ENCODE measurements around the gene AADAC. TPM values are rescaled to one million over a fixed set of nuclear protein-coding genes. Genes with fewer than 3 reads are reported as not detected.
"Not testable (repeated sequence)": the region's sequence is repeated elsewhere in the genome, so short reads cannot be mapped to it uniquely, and the experiment has no call there.

AADAC gene
- polyA plus RNA-seq, 1 experiment = not detected

DNA sequence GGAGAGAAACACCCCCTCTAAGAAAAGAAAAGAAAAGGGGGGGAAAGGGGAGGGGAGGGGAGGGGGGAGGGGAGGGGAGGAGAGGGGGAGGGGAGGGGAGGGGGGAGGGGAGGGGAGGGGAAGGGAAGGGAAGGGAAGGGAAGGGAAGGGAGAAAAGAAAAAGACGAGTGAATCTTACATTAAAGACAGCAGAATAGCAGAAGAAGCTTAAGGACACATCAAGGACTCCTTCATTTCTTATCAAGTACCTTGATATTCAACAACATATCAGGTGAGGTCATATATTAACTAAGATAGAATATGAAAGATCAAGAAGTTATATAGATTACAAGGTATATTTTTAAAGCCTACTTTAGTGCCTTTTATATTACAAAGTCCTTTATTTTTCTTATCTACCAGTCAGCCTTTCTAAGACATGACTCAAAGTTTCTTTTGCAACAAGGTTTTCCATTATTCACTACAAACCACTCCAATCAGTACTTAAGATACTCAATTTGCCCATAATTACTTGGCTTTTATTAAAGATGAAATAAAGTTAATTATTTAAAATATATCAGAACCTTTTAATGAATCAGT, 17.7 kb upstream of the AADAC start:
- Histone ChIP-seq H3K36me3 (ENCODE audit: control insufficient read depth, insufficient read depth, low read length) (no peaks in the 10 kb centered on the region), H3K4me3 (ENCODE audit: low read depth, low read length) (no peak overlapping the region), H3K27me3 (ENCODE audit: control insufficient read depth, insufficient read depth, low read length) (no peaks in the 10 kb centered on the region)
- POLR2A ChIA-PET = no interaction called here
- TF ChIP-seq, protein P1, sequence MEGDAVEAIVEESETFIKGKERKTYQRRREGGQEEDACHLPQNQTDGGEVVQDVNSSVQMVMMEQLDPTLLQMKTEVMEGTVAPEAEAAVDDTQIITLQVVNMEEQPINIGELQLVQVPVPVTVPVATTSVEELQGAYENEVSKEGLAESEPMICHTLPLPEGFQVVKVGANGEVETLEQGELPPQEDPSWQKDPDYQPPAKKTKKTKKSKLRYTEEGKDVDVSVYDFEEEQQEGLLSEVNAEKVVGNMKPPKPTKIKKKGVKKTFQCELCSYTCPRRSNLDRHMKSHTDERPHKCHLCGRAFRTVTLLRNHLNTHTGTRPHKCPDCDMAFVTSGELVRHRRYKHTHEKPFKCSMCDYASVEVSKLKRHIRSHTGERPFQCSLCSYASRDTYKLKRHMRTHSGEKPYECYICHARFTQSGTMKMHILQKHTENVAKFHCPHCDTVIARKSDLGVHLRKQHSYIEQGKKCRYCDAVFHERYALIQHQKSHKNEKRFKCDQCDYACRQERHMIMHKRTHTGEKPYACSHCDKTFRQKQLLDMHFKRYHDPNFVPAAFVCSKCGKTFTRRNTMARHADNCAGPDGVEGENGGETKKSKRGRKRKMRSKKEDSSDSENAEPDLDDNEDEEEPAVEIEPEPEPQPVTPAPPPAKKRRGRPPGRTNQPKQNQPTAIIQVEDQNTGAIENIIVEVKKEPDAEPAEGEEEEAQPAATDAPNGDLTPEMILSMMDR (IDR thresholded peaks at IDR 0.05; ENCODE audit: insufficient read depth, low read depth, low read length) = no peak
- CTCF ChIA-PET = no interaction called here
- no peak for DNase-seq (ENCODE audit: low read depth)

GRCh38 chr3:151798466-151798865, 15.4 kb upstream of the AADAC start:
- no peak for DNase-seq (ENCODE audit: low read depth)
- Histone ChIP-seq H3K27me3 (ENCODE audit: control insufficient read depth, insufficient read depth, low read length) (no peaks in the 10 kb centered on the region), H3K36me3 (ENCODE audit: control insufficient read depth, insufficient read depth, low read length) (no peaks in the 10 kb centered on the region), H3K4me3 (ENCODE audit: low read depth, low read length) (no peak overlapping the region)
- CTCF ChIA-PET = no interaction called here
- POLR2A ChIA-PET = no interaction called here
- TF ChIP-seq, protein P1 (IDR thresholded peaks at IDR 0.05; ENCODE audit: insufficient read depth, low read depth, low read length) = no peak

DNA sequence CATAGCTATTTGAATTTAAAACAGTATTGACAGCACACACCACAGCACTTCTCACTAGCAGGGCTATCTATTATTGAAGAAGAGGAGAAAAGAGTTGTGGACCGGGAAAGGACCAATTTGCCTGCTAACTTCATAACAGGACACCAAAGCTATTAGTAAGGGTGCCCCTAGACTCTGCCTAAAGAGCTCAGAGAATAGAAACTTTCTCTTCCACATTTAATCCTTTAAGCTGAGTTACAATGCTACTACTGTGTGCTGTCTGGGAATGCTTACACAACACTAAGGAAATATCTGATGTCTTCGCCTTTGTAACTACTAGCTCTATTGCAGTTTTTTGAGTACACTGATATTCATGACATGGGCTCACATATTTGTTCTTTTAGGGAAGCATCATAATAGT, 13.5 kb upstream of the AADAC start:
- Histone ChIP-seq H3K4me3 (ENCODE audit: low read depth, low read length) (no peak overlapping the region), H3K27me3 (ENCODE audit: control insufficient read depth, insufficient read depth, low read length) (no peaks in the 10 kb centered on the region), H3K36me3 (ENCODE audit: control insufficient read depth, insufficient read depth, low read length) (no peaks in the 10 kb centered on the region)
- TF ChIP-seq, protein P1 (IDR thresholded peaks at IDR 0.05; ENCODE audit: insufficient read depth, low read depth, low read length) = no peak
- DNase-seq (ENCODE audit: low read depth) = no peak
- ChIA-PET POLR2A (no interaction called here), CTCF (no interaction called here)

DNA sequence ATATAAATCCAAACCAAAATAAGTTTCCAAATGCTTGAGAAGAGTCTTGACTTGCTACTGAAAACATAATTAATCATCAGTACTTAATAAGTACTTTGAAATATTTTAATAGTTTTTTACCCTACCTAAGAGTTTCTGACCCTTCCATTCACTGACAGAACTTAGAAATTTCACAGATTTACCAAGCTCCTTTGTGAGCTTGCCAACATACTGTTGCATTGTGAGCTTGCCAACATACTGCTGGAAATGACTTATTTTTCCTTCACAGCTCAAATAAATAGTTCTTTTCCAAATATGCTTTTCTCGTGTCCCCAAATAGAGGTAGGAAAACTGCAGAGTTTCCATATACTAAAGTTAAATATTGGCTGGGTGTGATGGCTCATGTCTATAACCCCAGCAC, 9.6 kb upstream of the AADAC start:
- ChIA-PET CTCF (interaction anchor here (0.7 kb wide), 1 partner anchor 31 kb away, joined by 3 read pairs; no protein-coding TSS in a partner anchor), POLR2A (no interaction called here)
- Histone ChIP-seq H3K27me3 (ENCODE audit: control insufficient read depth, insufficient read depth, low read length) (no peaks in the 10 kb centered on the region), H3K36me3 (ENCODE audit: control insufficient read depth, insufficient read depth, low read length) (no peaks in the 10 kb centered on the region), H3K4me3 (ENCODE audit: low read depth, low read length) (no peak overlapping the region)
- TF ChIP-seq, protein P1 (IDR thresholded peaks at IDR 0.05; ENCODE audit: insufficient read depth, low read depth, low read length) = no peak
- no peak for DNase-seq (ENCODE audit: low read depth)

DNA sequence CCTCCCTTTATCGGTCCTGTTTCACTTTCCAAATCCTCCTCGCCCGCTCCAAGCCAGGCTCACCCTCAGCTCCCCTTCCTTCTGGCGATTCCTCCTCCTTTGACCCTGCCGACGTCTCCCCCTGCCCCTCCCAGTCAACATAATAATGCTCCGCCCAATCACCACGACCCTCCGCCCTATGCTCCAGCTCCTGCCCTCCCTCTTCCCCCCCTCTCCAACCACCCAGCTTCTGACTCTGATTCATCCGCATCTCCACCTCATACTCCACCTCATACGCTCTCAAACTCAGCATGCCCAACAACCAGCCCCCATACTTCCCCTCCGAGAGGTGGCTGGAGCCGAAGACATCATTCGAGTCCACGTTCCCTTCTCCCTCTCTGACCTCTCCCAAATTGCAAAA, 7.1 kb upstream of the AADAC start:
- CTCF ChIA-PET = no interaction called here
- POLR2A ChIA-PET = no interaction called here
- TF ChIP-seq, protein P1 (IDR thresholded peaks at IDR 0.05; ENCODE audit: insufficient read depth, low read depth, low read length) = no peak

GRCh38 chr3:151808926-151809325, 5.0 kb upstream of the AADAC start:
- CTCF ChIA-PET; H3K4me3 ChIP-seq (ENCODE audit: low read depth, low read length); H3K36me3 ChIP-seq (ENCODE audit: control insufficient read depth, insufficient read depth, low read length); DNase-seq (ENCODE audit: low read depth); H3K27me3 ChIP-seq (ENCODE audit: control insufficient read depth, insufficient read depth, low read length); POLR2A ChIA-PET: not testable (repeated sequence)

More for the DNA sequence above, 7.1 kb upstream of the AADAC start:
- Histone ChIP-seq H3K27me3 (ENCODE audit: control insufficient read depth, insufficient read depth, low read length) (no peaks in the 10 kb centered on the region), H3K4me3 (ENCODE audit: low read depth, low read length) (no peak overlapping the region), H3K36me3 (ENCODE audit: control insufficient read depth, insufficient read depth, low read length) (no peaks in the 10 kb centered on the region)
- DNase-seq (ENCODE audit: low read depth) = no peak

All from BJ (cell line).